GM19468 (cell line): ENCODE data around the gene SESN1.

ENCODE experiments used
- ATAC-seq: cut with Tn5 transposase; IDR thresholded peaks from one replicate; pipeline ENCODE4 v1.9.1; 2021; ENCODE audit warnings: mild to moderate bottlenecking, moderate library complexity, moderate number of reproducible peaks; ENCODE audit not compliant: unreplicated experiment; ENCODE audit errors: extremely low read depth

SESN1 gene

GRCh38 chr6:109062767-109063352 is 31.8 kb downstream of the SESN1 start:
- no peak for ATAC-seq

DNA sequence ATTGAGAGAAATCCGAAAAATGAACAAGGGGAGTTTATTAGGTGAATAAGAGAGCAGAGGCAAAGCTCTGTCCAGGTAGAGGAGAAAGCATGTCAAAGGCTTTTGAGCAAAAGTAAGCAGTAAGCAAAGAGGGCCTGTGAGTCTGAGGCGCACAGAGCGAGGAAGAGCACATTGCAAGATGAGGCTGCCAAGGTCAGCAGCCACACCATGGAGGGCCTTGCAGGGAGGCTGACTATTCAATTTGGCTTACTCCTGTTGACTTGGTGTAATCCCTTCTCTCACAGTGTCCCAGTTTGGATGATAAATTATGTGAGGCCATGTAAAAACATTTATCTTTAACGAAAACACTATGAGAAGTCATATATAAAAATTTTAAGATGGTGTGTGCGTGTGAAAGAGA is 32.4 kb downstream of the SESN1 start:
- no peak for ATAC-seq

DNA sequence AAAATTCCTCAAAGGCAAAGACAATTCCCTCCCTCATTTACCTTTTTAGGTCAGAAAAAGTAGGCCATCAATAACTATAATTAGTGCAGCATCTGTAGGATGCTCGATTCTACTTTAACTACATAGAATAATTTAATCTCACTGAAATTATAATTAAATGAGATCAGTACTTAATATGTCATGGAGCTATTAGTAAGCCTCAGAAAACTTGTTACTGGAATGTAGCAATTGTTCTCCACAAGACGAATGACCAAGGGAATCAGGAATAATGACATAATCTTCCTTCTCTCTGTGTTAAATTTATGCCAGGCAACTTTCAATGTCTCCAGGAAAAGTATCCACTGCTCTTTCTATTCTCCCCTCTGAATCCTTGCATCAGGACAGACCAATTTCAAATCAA is 34.1 kb downstream of the SESN1 start:
- ATAC-seq: no peak

GRCh38 chr6:109059571-109060021 is 35.0 kb downstream of the SESN1 start:
- no peak for ATAC-seq

GRCh38 chr6:109059153-109059552 is 35.5 kb downstream of the SESN1 start:
- ATAC-seq: no peak

- no peak for ATAC-seq
These were observed 36.0 kb downstream of the SESN1 start for GRCh38 chr6:109058620-109059019.

DNA sequence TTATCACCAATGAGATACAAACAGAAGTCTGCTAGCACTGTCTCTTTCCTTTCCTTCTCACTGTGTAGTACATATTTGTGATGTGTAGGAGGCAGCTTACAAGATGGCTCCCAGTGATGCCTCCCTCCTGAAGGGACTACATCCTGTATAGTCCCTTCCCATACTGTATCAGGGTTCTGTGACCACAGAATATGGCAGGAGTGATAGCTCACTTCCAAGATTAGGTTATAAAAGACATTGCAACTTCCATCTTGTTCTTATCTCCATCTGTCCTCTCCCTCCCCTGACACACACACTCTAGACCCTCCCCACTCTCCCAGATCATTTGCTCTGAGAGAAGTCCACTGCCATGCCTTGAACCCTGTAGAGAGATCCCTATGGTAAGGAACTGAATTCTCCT is 38.0 kb downstream of the SESN1 start:
- no peak for ATAC-seq

DNA sequence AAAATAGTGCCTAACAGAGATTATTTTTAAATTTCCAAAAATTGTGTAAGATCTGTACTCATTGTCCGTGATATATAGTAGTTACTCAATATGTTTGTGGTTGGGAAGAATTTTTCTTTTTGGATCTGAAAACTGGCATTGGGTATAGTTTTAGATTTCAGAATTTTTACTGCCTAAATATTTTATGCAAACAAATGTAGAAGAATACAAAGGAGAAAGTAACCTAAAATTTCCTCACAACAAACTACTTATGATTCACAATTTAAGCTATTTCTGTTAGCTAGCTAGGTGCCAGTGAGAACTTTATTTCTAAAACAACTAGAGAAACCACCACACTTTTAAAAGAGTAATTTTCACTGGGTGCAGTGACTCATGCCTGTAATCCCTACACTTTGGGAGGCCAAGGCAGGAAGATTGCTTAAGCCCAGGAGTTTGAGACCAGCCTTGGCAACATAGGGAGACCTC is 38.8 kb downstream of the SESN1 start:
- no peak for ATAC-seq

DNA sequence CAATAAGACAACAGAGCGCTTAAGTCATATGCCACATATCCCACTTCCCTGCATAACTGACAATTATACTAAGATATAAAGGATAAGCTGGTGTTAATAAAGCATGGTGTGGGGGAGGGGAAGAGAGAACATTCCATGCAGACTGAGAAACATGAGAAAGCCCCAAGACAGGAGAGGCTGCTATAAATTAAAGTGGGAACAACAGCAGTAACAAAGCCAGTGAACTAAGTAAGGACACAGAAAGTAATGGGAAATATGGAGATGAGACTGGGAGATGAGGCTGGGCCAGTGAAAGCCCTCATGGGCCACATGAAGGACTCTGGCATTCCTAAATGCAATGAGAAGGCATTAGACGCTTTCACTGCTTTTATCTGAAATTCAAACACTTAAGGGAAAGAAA is 41.3 kb downstream of the SESN1 start:
- no peak for ATAC-seq

GRCh38 chr6:109052852-109053251 is 41.8 kb downstream of the SESN1 start:
- ATAC-seq: no peak

DNA sequence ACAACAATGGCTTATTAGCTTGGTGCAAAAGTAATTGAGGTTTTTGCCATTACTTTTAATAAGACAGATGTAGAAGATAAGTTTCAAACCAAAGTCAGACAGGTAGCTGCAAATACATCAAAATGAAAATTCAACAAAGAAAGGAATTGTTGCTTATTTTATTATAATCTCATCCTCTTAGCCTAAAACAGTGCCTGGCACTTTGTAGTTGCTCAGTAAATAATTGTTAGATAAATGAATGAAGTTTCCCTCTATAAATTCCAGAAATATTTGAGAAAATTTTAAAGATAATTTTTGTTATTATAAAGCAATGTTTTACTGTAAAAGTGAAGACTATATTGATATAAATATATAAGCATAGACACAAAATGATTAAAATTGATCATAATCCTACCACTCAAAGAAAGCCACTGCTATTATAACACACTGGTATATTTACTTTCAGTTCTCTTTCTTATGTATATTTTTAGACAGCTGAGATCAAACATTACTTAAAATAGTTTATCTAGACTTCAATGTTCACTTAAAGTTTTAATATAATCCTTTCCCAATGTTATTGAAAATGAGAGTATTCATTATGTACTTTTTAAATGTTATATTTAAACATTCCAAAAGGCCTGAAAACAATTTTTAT is 42.5 kb downstream of the SESN1 start:
- ATAC-seq: no peak

DNA sequence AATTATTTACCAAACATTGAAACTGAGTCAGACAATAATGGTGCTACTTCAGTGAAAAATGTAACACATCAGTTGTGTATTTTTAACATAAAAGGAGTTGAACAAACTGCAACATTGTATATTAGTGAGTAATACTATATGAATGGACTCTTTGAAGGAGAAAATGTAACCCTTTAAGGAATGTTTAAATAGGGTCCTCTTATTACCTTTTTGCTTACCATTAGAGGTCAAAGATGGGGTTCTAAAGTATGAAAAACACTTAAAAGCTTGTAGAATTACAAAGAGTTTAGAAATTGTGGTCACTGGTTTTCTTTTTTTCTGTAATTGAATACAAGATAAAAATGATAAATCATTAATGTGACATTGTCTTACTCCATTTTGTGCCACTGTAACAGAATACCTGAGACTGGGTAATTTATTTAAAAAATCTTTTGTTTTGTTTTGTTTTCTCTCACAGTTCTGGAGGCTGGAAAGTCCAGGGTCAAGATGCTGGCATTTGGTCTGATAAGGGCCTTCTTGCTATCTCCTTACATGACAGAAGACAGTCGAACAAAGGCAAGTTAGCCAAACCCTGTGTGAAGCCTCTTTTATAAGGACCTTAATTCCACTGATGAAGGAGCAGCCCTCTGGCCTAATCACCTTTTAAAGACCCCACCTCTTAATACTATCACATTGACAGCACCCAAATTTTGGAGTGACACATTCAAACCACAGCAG is 43.2 kb downstream of the SESN1 start:
- ATAC-seq: no peak

DNA sequence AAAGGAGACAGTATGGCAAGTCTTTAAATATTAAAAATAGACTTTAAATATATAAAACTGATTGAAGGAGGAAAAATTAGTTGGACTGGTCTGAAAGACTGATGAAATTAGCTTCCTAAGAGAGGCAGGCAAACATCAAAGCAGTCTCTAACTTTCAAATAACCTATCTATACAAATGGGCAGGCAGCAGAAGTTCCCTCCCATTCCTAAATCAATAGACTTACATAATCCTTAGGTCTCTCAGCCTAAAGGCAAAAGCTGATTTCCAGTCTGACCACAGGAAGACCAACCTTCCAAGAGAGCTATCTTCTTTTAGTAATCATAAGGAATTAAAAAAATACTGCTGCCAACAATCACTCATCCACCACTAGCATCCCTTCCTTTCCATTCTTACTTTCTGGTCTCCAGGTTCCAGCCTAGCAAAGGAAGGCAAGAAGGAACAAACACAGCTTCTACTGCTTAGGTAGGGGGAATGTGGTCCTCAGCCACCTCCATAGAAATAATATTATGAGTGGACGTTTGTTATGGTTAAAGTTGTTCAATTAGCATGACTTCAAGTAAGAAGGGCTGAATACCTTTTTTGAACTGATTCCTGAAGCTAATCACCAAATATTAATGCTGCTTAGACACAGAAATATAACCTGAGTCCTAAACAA is 44.1 kb downstream of the SESN1 start:
- no peak for ATAC-seq

GRCh38 chr6:109050012-109050411 is 44.6 kb downstream of the SESN1 start:
- no peak for ATAC-seq

GRCh38 chr6:109048670-109049415 is 45.8 kb downstream of the SESN1 start:
- no peak for ATAC-seq

GRCh38 chr6:109048176-109048575 is 46.5 kb downstream of the SESN1 start:
- ATAC-seq: no peak

DNA sequence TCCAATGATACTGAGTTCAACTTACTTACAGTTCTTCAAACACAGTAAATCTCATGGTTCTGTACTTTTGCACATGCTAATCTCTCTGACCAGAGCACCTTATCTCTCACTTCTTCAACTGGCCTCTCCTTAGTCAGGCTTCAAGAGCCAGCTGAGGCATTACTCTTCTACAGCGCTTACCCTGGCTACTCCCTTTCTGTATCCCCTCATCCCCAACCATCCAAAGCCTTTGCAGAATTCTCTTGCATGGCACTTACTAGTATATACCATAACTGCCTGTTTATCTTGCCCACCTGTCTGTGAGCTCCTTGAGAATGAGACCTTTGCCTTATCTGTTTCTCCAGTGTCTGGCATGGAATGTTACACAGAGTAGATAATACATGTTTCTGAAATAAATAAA is 49.2 kb downstream of the SESN1 start:
- no peak for ATAC-seq

GRCh38 chr6:109039795-109040194 is 54.9 kb downstream of the SESN1 start:
- ATAC-seq: no peak

GRCh38 chr6:109038837-109039398 is 55.7 kb downstream of the SESN1 start:
- ATAC-seq: no peak
